Right lobe of liver (tissue), 6 donors: ENCODE data around the gene PCDHGA11. TPM values are rescaled to one million over a fixed set of nuclear protein-coding genes. Genes with fewer than 3 reads are reported as not detected.
"Not testable (repeated sequence)": the region's sequence is repeated elsewhere in the genome, so short reads cannot be mapped to it uniquely, and the experiment has no call there.

Experiments used
- ATAC-seq, 4 donors: fragments of 200-7000 bp; cut with Tn5 transposase; one replicate each; pipeline ENCODE4 v1.9.1; 2020; ENCODE audit warnings: mild to moderate bottlenecking in 4 of 4, moderate library complexity in 4 of 4
- DNase-seq, 3 donors: peaks; one replicate each; pipeline ENCODE4 v3.0.0-alpha.2; 2020
- H3K27ac ChIP-seq, 3 donors: fragments of 200-600 bp; one replicate each; pipeline ENCODE4 v1.8.0; 2022
- H3K27me3 ChIP-seq, 2 donors: fragments of 200-600 bp; one replicate each; pipeline ENCODE4 v1.8.0; 2022
- H3K36me3 ChIP-seq, 4 donors: fragments of 200-600 bp; sonication (generic) in 1 of 4; one replicate each; pipeline versions ENCODE4 v1.5.1 to v1.8.0; 2017 to 2022; ENCODE audit warnings: control low read depth in 1 of 4
- H3K4me1 ChIP-seq, 4 donors: fragments of 200-600 bp; sonication (generic) in 1 of 4; one replicate each; pipeline versions ENCODE4 v1.5.1 to v1.8.0; 2017 to 2022; ENCODE audit warnings: control low read depth in 1 of 4
- H3K4me3 ChIP-seq, 3 donors: fragments of 200-600 bp; one replicate each; pipeline ENCODE4 v1.8.0; 2022
- H3K9me3 ChIP-seq, 4 donors: fragments of 200-600 bp; sonication (generic) in 1 of 4; one replicate each; pipeline versions ENCODE4 v1.5.1 to v1.8.0; 2017 to 2022; ENCODE audit warnings: control low read depth in 1 of 4
- CTCF ChIP-seq, 4 donors: fragments of 200-600 bp in 3 of 4; fragments of 450-650 bp in 1 of 4; IDR thresholded peaks; one replicate each; pipeline versions ENCODE4 v1.5.1 to v1.8.0; 2016 to 2022; ENCODE audit warnings: antibody characterized with exemption in 4 of 4, mild to moderate bottlenecking in 2 of 4
- POLR2A ChIP-seq: fragments of 450-650 bp; IDR thresholded peaks from one replicate; pipeline ENCODE4 v1.6.1; 2017; ENCODE audit warnings: antibody characterized with exemption, mild to moderate bottlenecking
- WGBS: methylation state at CpG from one replicate; pipeline ENCODE4 v1.1.6; 2018; ENCODE audit warnings: low coverage, low lambda C conversion rate; ENCODE audit not compliant: insufficient coverage; ENCODE audit errors: missing lambda C conversion rate; 5-methylcytosine and 5-hydroxymethylcytosine counted together
- intact Hi-C, 2 donors: fragments of 100-400 bp; cut with DNase I; formaldehyde crosslinking; loops; one replicate each; pipeline versions ENCODE4 v1.11.2 to v1.14.1; 2022
- long read RNA-seq: library from polyadenylated mRNA; unstranded; transcript quantifications from one replicate; pipeline ENCODE4 v2.0.0, GENCODE V29; 2019
- total RNA-seq, 6 experiments: library from RNA; depleted of rRNA in 2 of 6; stranded (reverse); fragments of >200 nt in 2 of 6; fragmentation: NEBNext Ultra II Directional in 3 of 6; extraction: Animal tissue kit (Norgen Biotek cat#: 25700) in 3 of 6; gene quantifications; one replicate each; pipeline versions ENCODE4 v1.1.0 to v1.2.4, GENCODE V29; 2016 to 2023
- donor health status: DM: no; HTN: yes; CAD: no.
- donor health status: DM: no; HTN: no; CAD: no.
- donor health status: DM: no; HTN: no; CAD: no.
- donor health status: DM: no; HTN: yes; CAD: no.
- donor health status: DM: no; HTN: yes; CAD: no.

The PCDHGA11 gene
- total RNA-seq: 1 to 10 TPM in 3 of 6 experiments, under 1 TPM in 3; 0.81 to 1.7 (median 1.1) TPM
- long read RNA-seq: 0 reads

GRCh38 chr5:141420855-141421488 is at the start of gene PCDHGA11:
Gene PCDHGA11, plus strand, starts transcription at chr5:141421051. Its CDS starts 177 bp downstream, at chr5:141421228.
- peak within 1 kb of the TSS in 1 of 3 donors; percentile 13 for H3K4me3 ChIP-seq
- H3K36me3 ChIP-seq: no peaks in the 10 kb centered on the region
- ATAC-seq: peak in 3 of 4 donors; percentile 34 to 72 (median 63)
- no peaks in the 10 kb centered on the region for H3K27me3 ChIP-seq
- no peak within 1 kb of the TSS for H3K27ac ChIP-seq
- 18% methylated on average over 21 of the region's 42 CpGs for WGBS
- peaks cover 0 to 41% (median 19%) of the 10 kb centered on the region in 4 donors for H3K9me3 ChIP-seq
- no peaks in the 10 kb centered on the region for H3K4me1 ChIP-seq
- intact Hi-C loops: no loop called here
- peak in 1 of 3 donors; percentile 44 for DNase-seq
- TF ChIP-seq POLR2A: no peak
- peak; percentile 17 to 38 (median 26) for TF ChIP-seq CTCF (IDR thresholded peaks at IDR 0.05)

GRCh38 chr5:141371572-141372475 is 49.0 kb upstream of the PCDHGA11 start:
- WGBS: 34% methylated on average over 16 of the region's 69 CpGs
- no peak overlapping the region for H3K4me3 ChIP-seq
- no peak for ATAC-seq
- H3K4me1 ChIP-seq: no peaks in the 10 kb centered on the region
- H3K9me3 ChIP-seq: peaks cover 0 to 10% (median 6%) of the 10 kb centered on the region in 4 donors
- no peaks in the 10 kb centered on the region for H3K27me3 ChIP-seq
- no peak for DNase-seq
- H3K36me3 ChIP-seq: no peaks in the 10 kb centered on the region
- intact Hi-C loops: no loop called here
- TF ChIP-seq CTCF (IDR thresholded peaks at IDR 0.05) (no peak), POLR2A (no peak)
- H3K27ac ChIP-seq: no peak overlapping the region

GRCh38 chr5:141373673-141374317 is 47.1 kb upstream of the PCDHGA11 start, which contains the start of gene PCDHGA6:
Gene PCDHGA6, plus strand, starts transcription at chr5:141373891. Its CDS starts 193 bp downstream, at chr5:141374084.
- DNase-seq (no peak), ATAC-seq (peak in 1 of 4 donors; percentile 25)
- Histone ChIP-seq H3K4me3 (peak within 1 kb of the TSS in 1 of 3 donors; percentile 16), H3K27ac (no peak within 1 kb of the TSS), H3K27me3 (no peaks in the 10 kb centered on the region), H3K9me3 (peaks cover 0 to 10% (median 2%) of the 10 kb centered on the region in 4 donors), H3K36me3 (no peaks in the 10 kb centered on the region), H3K4me1 (no peaks in the 10 kb centered on the region)
- 11% methylated on average over 9 of the region's 27 CpGs for WGBS
- intact Hi-C loops: no loop called here
- no peak for TF ChIP-seq POLR2A
- peak; percentile 4 to 31 (median 26) for TF ChIP-seq CTCF (IDR thresholded peaks at IDR 0.05)

- Histone ChIP-seq H3K4me3 (no peak overlapping the region), H3K27ac (no peak overlapping the region), H3K4me1 (no peaks in the 10 kb centered on the region), H3K36me3 (no peaks in the 10 kb centered on the region), H3K9me3 (peaks cover 0 to 10% (median 2%) of the 10 kb centered on the region in 4 donors), H3K27me3 (no peaks in the 10 kb centered on the region)
- no peak for DNase-seq
- intact Hi-C loops: no loop called here
- no peak for ATAC-seq
- TF ChIP-seq CTCF (IDR thresholded peaks at IDR 0.05) (no peak), POLR2A (no peak)
- WGBS: 64% methylated on average over 10 of the region's 14 CpGs
These were observed 46.2 kb upstream of the PCDHGA11 start for GRCh38 chr5:141374627-141375026.

- H3K27me3 ChIP-seq, H3K4me1 ChIP-seq, DNase-seq, ATAC-seq, H3K27ac ChIP-seq, H3K4me3 ChIP-seq, intact Hi-C loops, H3K36me3 ChIP-seq: not testable (repeated sequence)
- peaks cover 0 to 10% (median 2%) of the 10 kb centered on the region in 4 donors for H3K9me3 ChIP-seq
- 38% methylated on average over 11 of the region's 48 CpGs for WGBS
These were observed 45.3 kb upstream of the PCDHGA11 start for GRCh38 chr5:141375444-141376155.
